MM.1S (cell line): ENCODE data around the gene OR5K2.

Experiments
- DNase-seq: peaks from one replicate; pipeline ENCODE4 v3.0.0-alpha.2; 2015
- H2AFZ ChIP-seq: fragments of 300-600 bp; sonication (generic); 2 replicates; pipeline ENCODE4 v1.6.0; 2016; ENCODE audit warnings: antibody characterized with exemption, low read length
- H3F3A ChIP-seq: fragments of 300-600 bp; sonication (generic); 2 replicates; pipeline ENCODE4 v1.6.1; 2016; ENCODE audit warnings: mild to moderate bottlenecking, antibody characterized with exemption, low read length, moderate library complexity, mixed read lengths; ENCODE audit not compliant: insufficient read depth
- H3K27ac ChIP-seq: fragments of 300-600 bp; sonication (generic); 2 replicates; pipeline ENCODE4 v1.5.1; 2016; ENCODE audit warnings: mild to moderate bottlenecking, low read length
- H3K27me3 ChIP-seq: fragments of 300-600 bp; sonication (generic); replicated peaks from 2 replicates; pipeline ENCODE4 v1.6.0; 2016; ENCODE audit warnings: low read length; ENCODE audit not compliant: insufficient read depth
- H3K36me3 ChIP-seq: fragments of 300-600 bp; sonication (generic); replicated peaks from 2 replicates; pipeline ENCODE4 v1.6.1; 2016; ENCODE audit warnings: mild to moderate bottlenecking, low read length, mixed read lengths; ENCODE audit not compliant: insufficient read depth
- H3K4me1 ChIP-seq: fragments of 300-600 bp; sonication (generic); 2 replicates; pipeline ENCODE4 v1.6.1; 2016; ENCODE audit warnings: low read length, mixed read lengths
- H3K4me2 ChIP-seq: fragments of 300-600 bp; sonication (generic); 2 replicates; pipeline ENCODE4 v1.6.0; 2016; ENCODE audit warnings: low read depth, low read length
- H3K4me3 ChIP-seq: fragments of 300-600 bp; sonication (generic); 2 replicates; pipeline ENCODE4 v1.5.1; 2016; ENCODE audit warnings: low read length, mixed read lengths
- H3K79me2 ChIP-seq: fragments of 300-600 bp; sonication (generic); 2 replicates; pipeline ENCODE4 v1.6.1; 2016; ENCODE audit warnings: mixed run types, low read length, mixed read lengths
- H3K9ac ChIP-seq: fragments of 300-600 bp; sonication (generic); 2 replicates; pipeline ENCODE4 v1.6.1; 2016; ENCODE audit warnings: low read length, mixed read lengths
- H3K9me2 ChIP-seq: fragments of 300-600 bp; sonication (generic); replicated peaks from 2 replicates; pipeline ENCODE4 v1.6.1; 2016; ENCODE audit warnings: mild to moderate bottlenecking, low read length, mixed read lengths; ENCODE audit not compliant: insufficient read depth
- H3K9me3 ChIP-seq: fragments of 300-600 bp; sonication (generic); replicated peaks from 2 replicates; pipeline ENCODE4 v1.6.1; 2016; ENCODE audit warnings: mild to moderate bottlenecking, low read length, mixed read lengths; ENCODE audit not compliant: insufficient read depth
- H4K20me1 ChIP-seq: fragments of 300-600 bp; sonication (generic); 2 replicates; pipeline ENCODE4 v1.6.1; 2016; ENCODE audit warnings: mild to moderate bottlenecking, low read length, moderate library complexity, mixed read lengths; ENCODE audit not compliant: insufficient read depth
- EZH2 ChIP-seq: fragments of 300-600 bp; sonication (generic); optimal IDR thresholded peaks from 2 replicates; pipeline ENCODE3; 2017; ENCODE audit warnings: low read depth, mild to moderate bottlenecking, antibody characterized with exemption, low read length, mixed read lengths
- EZH2phosphoT487 ChIP-seq: fragments of 300-600 bp; sonication (generic); IDR thresholded peaks from 2 replicates; pipeline ENCODE4 v1.6.1; 2018; ENCODE audit warnings: antibody characterized with exemption, low read length
- TF ChIP-seq, protein P1 (sequence below): fragments of 300-600 bp; sonication (generic); IDR thresholded peaks from 2 replicates; pipeline ENCODE4 v1.5.1; 2016; ENCODE audit warnings: antibody characterized with exemption, low read length, mixed read lengths

The OR5K2 gene

DNA sequence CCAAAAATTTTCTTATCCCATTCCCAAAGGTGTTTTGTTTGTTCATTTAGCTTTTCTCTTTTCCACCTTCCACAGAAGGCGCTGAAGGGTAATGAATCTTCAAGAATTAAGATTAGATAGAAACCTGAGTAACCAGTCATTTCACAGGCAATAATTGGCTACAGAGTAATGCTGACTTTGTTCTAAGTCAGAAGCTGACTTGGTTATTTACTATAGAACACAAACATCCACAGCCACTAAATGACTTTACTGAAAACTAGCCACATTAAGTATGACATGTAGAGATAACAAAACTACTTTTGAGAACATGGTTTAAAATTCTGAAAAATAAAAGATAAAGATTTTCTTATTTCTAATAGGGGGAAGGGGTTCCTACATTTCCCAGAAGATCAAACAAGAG lies 17.5 kb downstream of the OR5K2 start:
- Histone ChIP-seq H3K9ac (no peak overlapping the region), H4K20me1 (no peaks in the 10 kb centered on the region), H3K4me3 (no peak overlapping the region), H3K27ac (no peak overlapping the region), H2AFZ (no peak overlapping the region), H3K79me2 (peaks cover 15% of the 10 kb centered on the region), H3K9me3 (no peaks in the 10 kb centered on the region), H3K4me2 (no peak overlapping the region), H3K36me3 (no peaks in the 10 kb centered on the region), H3K9me2 (no peaks in the 10 kb centered on the region), H3F3A (no peaks in the 10 kb centered on the region), H3K4me1 (no peaks in the 10 kb centered on the region), H3K27me3 (no peaks in the 10 kb centered on the region)
- TF ChIP-seq EZH2 = no peak
- no peak for TF ChIP-seq EZH2phosphoT487
- TF ChIP-seq, protein P1, sequence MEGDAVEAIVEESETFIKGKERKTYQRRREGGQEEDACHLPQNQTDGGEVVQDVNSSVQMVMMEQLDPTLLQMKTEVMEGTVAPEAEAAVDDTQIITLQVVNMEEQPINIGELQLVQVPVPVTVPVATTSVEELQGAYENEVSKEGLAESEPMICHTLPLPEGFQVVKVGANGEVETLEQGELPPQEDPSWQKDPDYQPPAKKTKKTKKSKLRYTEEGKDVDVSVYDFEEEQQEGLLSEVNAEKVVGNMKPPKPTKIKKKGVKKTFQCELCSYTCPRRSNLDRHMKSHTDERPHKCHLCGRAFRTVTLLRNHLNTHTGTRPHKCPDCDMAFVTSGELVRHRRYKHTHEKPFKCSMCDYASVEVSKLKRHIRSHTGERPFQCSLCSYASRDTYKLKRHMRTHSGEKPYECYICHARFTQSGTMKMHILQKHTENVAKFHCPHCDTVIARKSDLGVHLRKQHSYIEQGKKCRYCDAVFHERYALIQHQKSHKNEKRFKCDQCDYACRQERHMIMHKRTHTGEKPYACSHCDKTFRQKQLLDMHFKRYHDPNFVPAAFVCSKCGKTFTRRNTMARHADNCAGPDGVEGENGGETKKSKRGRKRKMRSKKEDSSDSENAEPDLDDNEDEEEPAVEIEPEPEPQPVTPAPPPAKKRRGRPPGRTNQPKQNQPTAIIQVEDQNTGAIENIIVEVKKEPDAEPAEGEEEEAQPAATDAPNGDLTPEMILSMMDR = no peak
- DNase-seq = no peak

GRCh38 chr3:98518816-98519215 lies 21.3 kb downstream of the OR5K2 start:
- Histone ChIP-seq H3K27me3 (no peaks in the 10 kb centered on the region), H3K4me1 (peaks cover 12% of the 10 kb centered on the region), H3K9me2 (no peaks in the 10 kb centered on the region), H3K4me2 (no peak overlapping the region), H3K79me2 (peaks cover 43% of the 10 kb centered on the region), H3F3A (no peaks in the 10 kb centered on the region), H3K27ac (no peak overlapping the region), H3K4me3 (no peak overlapping the region), H3K36me3 (no peaks in the 10 kb centered on the region; the same call in 1 of the 2 replicates), H2AFZ (no peak overlapping the region), H3K9me3 (no peaks in the 10 kb centered on the region), H3K9ac (no peak overlapping the region), H4K20me1 (no peaks in the 10 kb centered on the region)
- TF ChIP-seq, protein P1 = no peak
- TF ChIP-seq EZH2 = no peak
- no peak for TF ChIP-seq EZH2phosphoT487
- no peak for DNase-seq

DNA sequence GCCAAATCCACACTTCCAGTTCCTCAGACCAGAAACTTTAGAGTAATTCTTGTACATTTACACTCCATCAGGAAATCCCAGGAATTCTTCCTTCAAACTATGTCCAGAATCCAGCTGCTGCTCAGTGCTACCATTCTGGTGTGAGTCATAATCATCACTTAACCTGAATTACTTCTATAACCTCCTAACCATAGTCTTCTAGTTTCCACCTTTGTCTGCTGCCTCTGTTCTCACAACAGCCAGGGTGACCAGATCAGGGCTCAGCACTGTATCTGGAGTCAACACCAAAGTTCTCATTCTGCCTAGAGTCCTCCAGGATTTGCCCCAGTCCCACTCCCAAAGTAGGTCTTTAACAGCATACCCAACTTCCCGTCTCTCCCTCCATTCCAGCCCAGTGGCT lies 21.9 kb downstream of the OR5K2 start:
- Histone ChIP-seq H3K9ac (no peak overlapping the region), H3K9me3 (no peaks in the 10 kb centered on the region), H4K20me1 (no peaks in the 10 kb centered on the region), H3K79me2 (peaks cover 43% of the 10 kb centered on the region), H3K4me1 (peaks cover 12% of the 10 kb centered on the region), H3K27ac (no peak overlapping the region), H3K36me3 (no peaks in the 10 kb centered on the region; the same call in 1 of the 2 replicates), H3K9me2 (no peaks in the 10 kb centered on the region), H3K27me3 (no peaks in the 10 kb centered on the region), H3K4me3 (no peak overlapping the region), H3K4me2 (no peak overlapping the region), H3F3A (no peaks in the 10 kb centered on the region), H2AFZ (no peak overlapping the region)
- TF ChIP-seq, protein P1 = no peak
- TF ChIP-seq EZH2 (no peak), EZH2phosphoT487 (no peak)
- no peak for DNase-seq
